GM12878 (cell line): ENCODE measurements around the gene WDR76. TPM values are rescaled to one million over a fixed set of nuclear protein-coding genes. Genes with fewer than 3 reads are reported as not detected.

ENCODE experiments used
- ATAC-seq: fragments of 200-7000 bp; cut with Tn5 transposase; 3 replicates; pipeline ENCODE4 v1.9.1; 2020; ENCODE audit warnings: mild to moderate bottlenecking, moderate library complexity
- BruUV-seq: library from RNA; stranded (reverse); fragments of 400-500 nt; replicated peaks from 2 replicates; lab custom pipeline; 2021; lab: Mats Ljungman, UMichigan
- CTCF ChIA-PET: fragments of 300-600 bp; sonication (Branson Sonifier 250); formaldehyde crosslinking; extraction: SDS; loops from one replicate; lab custom pipeline; 2021; ENCODE audit warnings: inconsistent platforms; lab: Yijun Ruan, JAX
- POLR2A ChIA-PET: fragments of 350-600 bp; formaldehyde crosslinking; extraction: SDS; loops from one replicate; lab custom pipeline; 2021; ENCODE audit warnings: inconsistent platforms; lab: Charles Lee
- RAD21 ChIA-PET: fragments of 300-600 bp; sonication (Branson Sonifier 250); formaldehyde crosslinking; loops from one replicate; lab custom pipeline; 2023; ENCODE audit warnings: antibody characterized with exemption; ENCODE audit not compliant: unreplicated experiment; lab: Charles Lee
- SMC1A ChIA-PET: fragments of 300-600 bp; sonication (Branson Sonifier 250); formaldehyde crosslinking; loops from one replicate; lab custom pipeline; 2023; ENCODE audit not compliant: unreplicated experiment, uncharacterized antibody; lab: Charles Lee
- DNase-seq: peaks from one replicate; pipeline ENCODE4 v3.0.0-alpha.2; 2011; ENCODE audit warnings: low read depth, low spot score
- FAIRE-seq: peaks from 3 replicates; lab custom pipeline; 2011; peaks lifted over from hg19 to GRCh38; lab: Jason Lieb, UNC
- H2AFZ ChIP-seq: 2 replicates; pipeline ENCODE4 v1.6.0; 2011; ENCODE audit warnings: low read depth, low read length, control low read depth; ENCODE audit not compliant: control insufficient read depth
- H3K27ac ChIP-seq: 2 replicates; pipeline ENCODE4 v1.5.1; 2011; ENCODE audit warnings: control low read depth; ENCODE audit not compliant: control insufficient read depth, insufficient read depth
- H3K27me3 ChIP-seq, 2 experiments: replicated peaks in 1 of 2; 2 replicates each; pipeline versions ENCODE4 v1.6.0 to v1.6.1; 2011; ENCODE audit warnings: low read length in 1 of 2; ENCODE audit not compliant: control insufficient read depth in 2 of 2, insufficient read depth in 2 of 2
- H3K36me3 ChIP-seq, 2 experiments: 2 replicates each; pipeline ENCODE4 v1.5.1; 2011; ENCODE audit warnings: low read length in 1 of 2; ENCODE audit not compliant: control insufficient read depth in 2 of 2, insufficient read depth in 2 of 2
- H3K4me1 ChIP-seq: 2 replicates; pipeline ENCODE4 v1.6.1; 2011; ENCODE audit warnings: mild to moderate bottlenecking, low read length, moderate library complexity, mixed read lengths; ENCODE audit not compliant: control insufficient read depth, insufficient read depth
- H3K4me2 ChIP-seq: 2 replicates; pipeline ENCODE4 v1.6.0; 2011; ENCODE audit warnings: control low read depth; ENCODE audit not compliant: control insufficient read depth, insufficient read depth
- H3K4me3 ChIP-seq: fragments of 200-600 bp; sonication (generic); 2 replicates; pipeline ENCODE4 v1.5.1; 2016
- H3K79me2 ChIP-seq: 2 replicates; pipeline ENCODE4 v1.6.0; 2011; ENCODE audit warnings: low read length; ENCODE audit not compliant: control insufficient read depth, insufficient read depth
- H3K9ac ChIP-seq: 2 replicates; pipeline ENCODE4 v1.8.0; 2011; ENCODE audit warnings: low read length, control low read depth, mixed read lengths; ENCODE audit not compliant: control insufficient read depth, insufficient read depth
- H3K9me3 ChIP-seq: replicated peaks from 3 replicates; pipeline ENCODE4 v1.5.1; 2011; ENCODE audit warnings: mild to moderate bottlenecking, low read length; ENCODE audit not compliant: control insufficient read depth, insufficient read depth
- H4K20me1 ChIP-seq: 2 replicates; pipeline ENCODE4 v1.6.0; 2011; ENCODE audit not compliant: control insufficient read depth, insufficient read depth
- EED ChIP-seq: sonication (generic); IDR thresholded peaks from 2 replicates; pipeline ENCODE4 v1.6.1; 2016; ENCODE audit warnings: antibody characterized with exemption, low read depth
- GATAD2B ChIP-seq: fragments of 450-650 bp; conservative IDR thresholded peaks from 2 replicates; pipeline ENCODE4 v1.6.1; 2017; ENCODE audit warnings: low read depth, mild to moderate bottlenecking, moderate library complexity
- JUNB ChIP-seq: IDR thresholded peaks from 2 replicates; pipeline ENCODE4 v1.6.1; 2016; ENCODE audit warnings: antibody characterized with exemption, mild to moderate bottlenecking
- MTA2 ChIP-seq: fragments of 450-650 bp; IDR thresholded peaks from 2 replicates; pipeline ENCODE4 v1.6.1; 2016; ENCODE audit warnings: low read depth, mild to moderate bottlenecking, moderate library complexity
- MXI1 ChIP-seq: fragments of 150-350 bp; IDR thresholded peaks from 2 replicates; pipeline ENCODE4 v1.6.1; 2011; ENCODE audit warnings: low read depth, mild to moderate bottlenecking, inconsistent platforms, low read length, improper control_type of control experiment
- RAD21 ChIP-seq: IDR thresholded peaks from 2 replicates; pipeline ENCODE4 v1.6.1; 2011; ENCODE audit warnings: mild to moderate bottlenecking, low read depth, low read length, moderate library complexity; ENCODE audit not compliant: insufficient read depth
- ZNF207 ChIP-seq: fragments of 450-650 bp; IDR thresholded peaks from 2 replicates; pipeline ENCODE4 v1.6.1; 2014; ENCODE audit warnings: antibody characterized with exemption, mild to moderate bottlenecking, borderline replicate concordance
- ZNF24 ChIP-seq: fragments of 450-650 bp; IDR thresholded peaks from 2 replicates; pipeline ENCODE4 v1.6.1; 2017; ENCODE audit warnings: antibody characterized with exemption, mild to moderate bottlenecking
- ZNF384 ChIP-seq: IDR thresholded peaks from 2 replicates; pipeline ENCODE4 v1.6.1; 2012; ENCODE audit warnings: low read depth, mild to moderate bottlenecking, low read length, improper control_type of control experiment, borderline replicate concordance
- ZNF592 ChIP-seq: fragments of 450-650 bp; IDR thresholded peaks from 2 replicates; pipeline ENCODE4 v1.6.1; 2017; ENCODE audit warnings: mild to moderate bottlenecking, moderate library complexity
- WGBS: methylation state at CpG from one replicate; pipeline ENCODE4 v1.1.6; 2016; ENCODE audit warnings: low lambda C conversion rate; ENCODE audit not compliant: insufficient replicate concordance, insufficient coverage; ENCODE audit errors: missing lambda C conversion rate; 5-methylcytosine and 5-hydroxymethylcytosine counted together
- in situ Hi-C: fragments of 300-500 bp; cut with MboI; formaldehyde crosslinking; loops from 9 replicates; pipeline ENCODE4 v1.14.3; 2018; ENCODE audit warnings: mixed read lengths
- intact Hi-C: fragments of 100-400 bp; cut with micrococcal nuclease; formaldehyde crosslinking; loops from one replicate; pipeline ENCODE4 v1.14.2; 2022; ENCODE audit not compliant: unreplicated experiment
- polyA plus RNA-seq, 11 experiments: library from polyadenylated mRNA; depleted of rRNA in 4 of 11; unstranded in 6 of 11; stranded (reverse) in 5 of 11; fragments of >200 nt; fragmentation: Nextera tagmentation in 4 of 11; fragmentation: Illumina TruSeq in 1 of 11; extraction: Ambion mirVana in 4 of 11; extraction: Trizol in 1 of 11; gene quantifications; 1 replicate in 1 of 11; 2 replicates in 10 of 11; pipeline versions ENCODE4 v1.2.1 to v1.2.3, GENCODE V29; 2011 to 2016; ENCODE audit warnings: inconsistent platforms in 2 of 11, missing spikeins in 2 of 11, low read depth in 1 of 11
- total RNA-seq, 4 experiments: library from RNA; depleted of rRNA in 3 of 4; stranded (reverse); fragments of >200 nt in 3 of 4; fragmentation: Illumina TruSeq in 1 of 4; extraction: Trizol in 1 of 4; gene quantifications; 2 replicates each; pipeline versions ENCODE4 v1.2.1 to v1.2.3, GENCODE V29; 2013 to 2021
- TF ChIP-seq, protein P1 (sequence below): fragments of 450-650 bp; IDR thresholded peaks from 2 replicates; pipeline ENCODE4 v1.6.1; 2017; ENCODE audit warnings: borderline replicate concordance

The WDR76 gene
- total and polyA plus RNA-seq, 10 of the 15 experiments (the other 5 are each of a cell fraction or from before 2014, with no cell fraction given): 8.0 to 59.7 (median 34.5) TPM

DNA sequence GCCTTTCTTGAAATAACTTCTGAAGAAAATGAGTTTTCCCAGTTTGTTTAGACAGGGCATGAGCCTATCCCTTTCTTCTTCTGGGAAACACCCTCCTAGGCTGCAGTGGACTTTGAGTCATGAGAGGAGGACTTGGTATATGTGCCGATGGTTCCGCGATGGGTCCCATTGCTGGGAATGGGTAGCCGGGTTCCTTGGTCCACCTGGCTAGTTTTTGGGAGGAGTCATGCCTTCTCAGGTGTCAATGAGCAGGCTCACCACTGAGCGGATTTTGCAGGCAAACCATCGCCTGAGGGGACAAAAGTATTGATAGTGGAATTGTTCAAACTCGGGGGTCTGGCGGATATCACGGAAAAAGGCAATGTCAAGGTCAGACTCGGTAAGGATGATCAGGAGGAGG lies 46.8 kb downstream of the WDR76 start:
- TF ChIP-seq ZNF24 (no peak), ZNF207 (no peak), ZNF384 (no peak), EED (no peak), GATAD2B (no peak)
- H3K4me3 ChIP-seq: no peak overlapping the region
- in situ Hi-C loops: no loop called here
- ChIA-PET RAD21 (no interaction called here), SMC1A (no interaction called here), CTCF (no interaction called here), POLR2A (no interaction called here)
- WGBS: 97% methylated on average over 10 of the region's 10 CpGs
- H2AFZ ChIP-seq: no peak overlapping the region
- no peak overlapping the region for H3K27ac ChIP-seq
- DNase-seq (no peak), ATAC-seq (no peak), FAIRE-seq (no peak)
- BruUV-seq: no TSS peak
- H3K79me2 ChIP-seq: no peaks in the 10 kb centered on the region
- no peaks in the 10 kb centered on the region for H3K9me3 ChIP-seq
- H4K20me1 ChIP-seq: no peaks in the 10 kb centered on the region
- H3K27me3 ChIP-seq: no peaks in the 10 kb centered on the region
- H3K36me3 ChIP-seq: peaks cover 7 to 15% of the 10 kb centered on the region in 2 experiments
- no peak overlapping the region for H3K4me2 ChIP-seq
- intact Hi-C loops: no loop called here
- no peak overlapping the region for H3K9ac ChIP-seq
- H3K4me1 ChIP-seq: no peaks in the 10 kb centered on the region

DNA sequence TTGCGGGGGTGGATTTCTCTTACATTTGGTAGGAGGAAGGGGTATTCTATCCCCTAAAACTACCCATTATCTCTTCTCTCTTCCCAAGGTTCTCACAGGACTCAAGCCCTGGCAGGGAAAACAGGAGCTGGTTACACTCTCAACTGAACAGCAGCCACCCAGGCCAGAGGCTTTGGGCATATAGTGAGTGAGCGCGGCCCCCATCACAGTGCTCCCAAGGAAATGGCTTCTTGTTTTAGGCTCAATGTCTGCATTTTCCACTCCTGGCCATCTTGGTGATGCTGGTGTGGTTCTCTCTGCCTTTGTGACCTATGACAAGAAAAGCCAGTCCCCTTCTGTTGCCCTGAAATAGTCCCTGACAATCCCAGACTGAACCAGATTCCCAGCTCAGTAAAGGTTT lies 50.1 kb downstream of the WDR76 start:
- FAIRE-seq: no peak
- Histone ChIP-seq H3K4me3 (no peak overlapping the region), H3K79me2 (no peaks in the 10 kb centered on the region), H3K9me3 (no peaks in the 10 kb centered on the region), H3K27me3 (no peaks in the 10 kb centered on the region), H2AFZ (no peak overlapping the region), H3K4me2 (no peak overlapping the region), H3K27ac (no peak overlapping the region), H3K36me3 (peaks cover 9 to 10% of the 10 kb centered on the region in 2 experiments), H4K20me1 (no peaks in the 10 kb centered on the region), H3K9ac (no peak overlapping the region), H3K4me1 (no peaks in the 10 kb centered on the region)
- in situ Hi-C loops (no loop called here), intact Hi-C loops (no loop called here)
- WGBS: 96% methylated on average over 3 of the region's 3 CpGs
- DNase-seq: no peak
- ChIA-PET RAD21 (interaction anchor here (0.5 kb wide), 1 partner anchor 1088 kb away, joined by 4 read pairs; no protein-coding TSS in a partner anchor), POLR2A (interaction anchor here (0.9 kb wide), 1 partner anchor 9 kb away, joined by 3 read pairs; no protein-coding TSS in a partner anchor), SMC1A (interaction anchor here (1.0 to 1.3 kb wide), 2 partner anchors 49 to 344 kb away, joined by 3 to 4 read pairs; no protein-coding TSS in a partner anchor), CTCF (interaction anchor here (1.4 to 1.5 kb wide), 2 partner anchors 27 to 189 kb away, joined by 3 read pairs; no protein-coding TSS in a partner anchor)
- ATAC-seq: no peak
- no TSS peak for BruUV-seq
- TF ChIP-seq MXI1 (no peak), MTA2 (no peak), RAD21 (no peak), JUNB (no peak), ZNF592 (no peak)
- TF ChIP-seq, protein P1, sequence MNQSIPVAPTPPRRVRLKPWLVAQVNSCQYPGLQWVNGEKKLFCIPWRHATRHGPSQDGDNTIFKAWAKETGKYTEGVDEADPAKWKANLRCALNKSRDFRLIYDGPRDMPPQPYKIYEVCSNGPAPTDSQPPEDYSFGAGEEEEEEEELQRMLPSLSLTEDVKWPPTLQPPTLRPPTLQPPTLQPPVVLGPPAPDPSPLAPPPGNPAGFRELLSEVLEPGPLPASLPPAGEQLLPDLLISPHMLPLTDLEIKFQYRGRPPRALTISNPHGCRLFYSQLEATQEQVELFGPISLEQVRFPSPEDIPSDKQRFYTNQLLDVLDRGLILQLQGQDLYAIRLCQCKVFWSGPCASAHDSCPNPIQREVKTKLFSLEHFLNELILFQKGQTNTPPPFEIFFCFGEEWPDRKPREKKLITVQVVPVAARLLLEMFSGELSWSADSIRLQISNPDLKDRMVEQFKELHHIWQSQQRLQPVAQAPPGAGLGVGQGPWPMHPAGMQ: no peak
